HG03571 (cell line): ENCODE data around the gene DOCK3.
"Not testable (repeated sequence)": the region's sequence is repeated elsewhere in the genome, so short reads cannot be mapped to it uniquely, and the experiment has no call there.

Experiments
- ATAC-seq: cut with Tn5 transposase; IDR thresholded peaks from one replicate; pipeline ENCODE4 v1.9.1; 2021; ENCODE audit not compliant: unreplicated experiment

Gene DOCK3

DNA sequence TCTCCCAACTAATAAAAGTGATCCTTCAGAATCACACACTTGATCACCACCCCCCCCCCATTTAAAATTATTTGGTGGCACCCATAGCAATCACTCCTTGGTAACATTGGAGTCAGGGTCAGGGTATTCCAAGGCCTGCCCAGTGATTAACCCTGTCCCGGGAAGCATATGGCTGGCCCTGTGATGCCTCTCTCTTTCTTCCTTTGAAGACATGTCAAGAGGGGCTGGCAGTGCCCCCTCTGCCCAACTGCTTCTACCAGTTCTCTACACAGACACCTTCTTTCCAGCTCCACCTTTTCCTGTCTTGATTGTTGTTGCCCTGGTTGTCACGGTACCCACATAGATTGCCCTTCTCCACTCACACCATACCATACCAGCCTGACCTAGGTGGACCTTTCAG, 679.4 kb downstream of the DOCK3 start:
- no peak for ATAC-seq

DNA sequence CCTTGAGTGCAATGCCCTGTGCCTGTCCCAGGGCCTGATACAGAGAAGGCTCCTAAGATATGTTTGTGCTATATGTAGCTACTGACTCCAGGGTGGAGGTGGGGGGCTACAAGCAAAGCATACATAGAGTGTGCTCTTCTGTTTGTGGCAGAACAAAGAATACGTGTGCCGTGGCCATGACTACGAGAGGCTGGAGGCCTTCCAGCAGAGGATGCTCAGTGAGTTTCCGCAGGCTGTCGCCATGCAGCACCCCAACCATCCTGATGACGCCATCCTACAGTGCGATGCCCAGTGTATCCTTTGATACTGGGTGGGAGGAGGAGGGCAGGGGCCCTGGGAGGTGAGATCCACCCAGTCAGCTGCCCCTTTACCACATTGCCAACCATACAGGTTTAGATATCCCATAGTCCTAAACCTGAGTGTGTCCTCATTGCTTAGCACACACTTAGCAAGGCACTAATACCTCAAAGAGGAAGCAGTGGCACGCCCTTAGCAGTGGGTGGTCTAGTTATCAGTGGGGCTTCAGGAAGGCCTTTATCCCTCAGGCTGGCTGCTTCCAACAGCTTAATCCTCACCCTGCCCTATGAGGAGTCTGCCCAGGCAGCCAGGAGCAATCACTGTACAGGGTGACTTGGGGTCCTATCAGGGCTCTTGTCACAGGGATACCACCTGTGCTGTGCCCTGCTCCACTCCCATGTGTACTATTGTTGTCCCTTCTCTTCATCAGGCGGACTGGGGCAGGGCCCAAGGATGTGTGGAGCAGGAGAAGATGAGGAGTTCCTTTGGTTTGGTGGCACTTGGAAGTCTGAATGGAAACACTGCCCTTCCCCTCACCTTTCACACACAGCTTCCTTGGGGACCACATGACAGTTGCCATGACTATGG, 680.2 kb downstream of the DOCK3 start:
- no peak for ATAC-seq

DNA sequence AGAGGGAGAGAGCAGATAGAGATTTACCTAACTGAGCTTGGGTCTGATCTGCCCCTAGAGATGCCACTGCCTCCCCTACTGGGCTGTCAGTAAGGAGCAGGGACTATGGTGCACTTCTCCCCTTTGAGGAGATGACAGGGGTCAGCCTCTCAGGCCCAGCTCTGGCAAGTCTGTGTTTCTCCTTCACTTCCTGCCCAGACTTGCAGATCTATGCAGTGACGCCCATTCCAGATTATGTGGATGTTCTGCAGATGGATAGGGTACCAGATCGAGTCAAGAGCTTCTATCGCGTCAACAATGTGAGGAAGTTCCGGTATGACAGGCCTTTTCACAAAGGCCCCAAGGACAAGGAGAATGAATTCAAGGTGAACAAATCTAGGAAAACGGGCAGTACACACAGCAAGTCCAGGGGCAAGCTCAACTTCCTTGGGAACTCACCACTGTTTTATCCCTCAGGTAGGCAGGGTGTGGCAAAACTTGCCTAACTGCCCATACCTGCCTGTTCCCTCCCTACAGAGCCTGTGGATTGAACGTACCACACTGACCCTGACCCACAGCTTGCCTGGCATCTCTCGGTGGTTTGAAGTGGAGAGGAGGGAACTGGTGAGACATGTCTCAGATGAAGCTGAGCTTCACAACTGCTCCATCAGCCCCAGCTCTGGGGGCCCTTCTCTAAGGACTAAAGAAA, 681.3 kb downstream of the DOCK3 start:
- ATAC-seq, result no peak

DNA sequence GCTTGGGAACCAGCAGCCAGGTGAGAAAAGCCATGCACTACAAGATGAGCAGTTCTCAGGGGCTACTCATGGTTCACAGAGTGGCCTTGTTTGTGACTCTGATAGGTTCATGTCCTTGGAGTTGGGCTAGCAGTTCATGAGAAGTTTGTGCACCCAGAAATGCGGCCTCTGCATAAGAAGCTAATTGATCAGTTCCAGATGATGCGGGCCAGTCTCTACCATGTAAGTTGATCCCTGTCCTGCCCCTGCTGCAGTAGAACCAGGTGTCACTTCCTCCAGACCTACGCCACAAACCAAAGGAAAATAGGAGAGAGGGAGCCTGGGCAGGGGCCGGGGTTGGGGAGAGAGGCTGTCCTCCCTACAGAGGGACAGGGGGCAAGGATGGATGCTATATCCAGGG, 683.1 kb downstream of the DOCK3 start:
- ATAC-seq, result no peak

DNA sequence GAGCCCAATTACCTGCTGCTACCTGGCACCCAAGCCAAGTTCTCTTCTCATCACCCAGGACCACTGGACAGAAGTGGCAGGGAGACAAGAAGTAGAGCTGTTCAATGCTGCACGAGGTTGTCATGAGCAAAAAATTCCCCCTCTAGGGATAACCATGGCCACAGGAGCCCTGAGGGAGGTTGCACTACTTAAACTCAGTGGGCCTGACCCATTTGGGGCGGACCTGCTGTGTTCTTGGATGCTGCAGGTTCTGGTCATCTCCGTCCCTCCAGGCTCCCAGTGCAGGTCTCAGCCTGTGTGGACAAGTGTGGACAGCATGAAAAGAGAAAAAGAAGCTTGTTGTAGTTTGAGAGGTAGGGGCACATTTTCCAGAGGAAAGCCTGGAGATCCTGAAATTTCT, 684.3 kb downstream of the DOCK3 start:
- no peak for ATAC-seq

DNA sequence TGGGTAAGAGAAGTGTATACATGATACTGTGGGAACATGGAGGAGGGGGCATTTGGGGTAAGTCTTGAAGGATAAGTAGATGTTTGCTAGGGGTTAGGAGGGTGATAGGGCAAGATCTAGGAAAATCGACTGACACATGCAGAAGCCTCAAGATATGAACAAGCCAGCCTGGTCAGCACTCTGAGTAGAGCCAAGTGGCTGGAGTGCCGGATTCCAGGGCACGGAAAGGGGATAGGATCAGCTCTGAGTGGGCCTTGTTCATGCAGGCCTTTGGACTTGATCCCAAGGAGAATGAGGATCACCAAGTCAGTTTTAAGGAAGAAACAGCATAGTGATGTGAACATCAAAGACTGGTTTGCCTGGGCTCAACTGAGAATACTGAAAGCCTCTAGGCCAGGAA, 686.1 kb downstream of the DOCK3 start:
- no peak for ATAC-seq

DNA sequence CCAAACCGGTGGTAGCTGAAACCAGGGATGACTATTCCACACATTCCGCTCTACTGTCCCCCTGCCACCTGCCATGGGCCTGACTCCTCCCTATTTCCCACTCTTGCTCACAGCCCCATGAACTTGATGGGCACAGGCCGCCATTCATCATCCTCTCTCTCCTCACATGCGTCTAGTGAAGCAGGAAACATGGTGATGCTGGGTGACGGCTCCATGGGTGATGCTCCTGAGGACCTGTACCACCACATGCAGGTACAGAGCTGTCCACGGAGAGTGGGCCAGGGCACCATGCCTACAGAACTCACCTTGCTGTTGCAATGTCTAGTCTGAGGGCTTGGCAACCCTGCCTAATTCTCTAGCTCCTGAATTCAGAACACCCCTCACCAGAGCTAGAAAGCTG, 687.0 kb downstream of the DOCK3 start:
- ATAC-seq, result no peak

DNA sequence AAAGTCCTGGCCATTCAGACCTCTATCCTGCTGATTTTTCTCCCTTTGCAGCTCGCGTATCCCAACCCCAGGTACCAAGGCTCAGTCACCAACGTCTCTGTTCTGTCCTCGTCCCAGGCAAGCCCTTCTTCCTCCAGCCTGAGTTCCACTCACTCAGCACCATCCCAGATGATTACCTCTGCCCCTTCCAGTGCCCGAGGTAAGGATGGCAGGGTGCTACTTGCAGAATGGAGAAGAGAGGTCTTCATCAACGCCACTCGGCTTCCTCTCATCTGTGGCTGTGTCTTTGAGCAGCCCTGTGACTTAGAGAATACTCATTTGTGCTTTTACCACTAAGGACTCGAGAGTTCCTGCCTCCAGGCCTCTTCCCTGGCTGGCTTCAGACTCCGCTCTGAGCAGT, 687.7 kb downstream of the DOCK3 start:
- no peak for ATAC-seq

DNA sequence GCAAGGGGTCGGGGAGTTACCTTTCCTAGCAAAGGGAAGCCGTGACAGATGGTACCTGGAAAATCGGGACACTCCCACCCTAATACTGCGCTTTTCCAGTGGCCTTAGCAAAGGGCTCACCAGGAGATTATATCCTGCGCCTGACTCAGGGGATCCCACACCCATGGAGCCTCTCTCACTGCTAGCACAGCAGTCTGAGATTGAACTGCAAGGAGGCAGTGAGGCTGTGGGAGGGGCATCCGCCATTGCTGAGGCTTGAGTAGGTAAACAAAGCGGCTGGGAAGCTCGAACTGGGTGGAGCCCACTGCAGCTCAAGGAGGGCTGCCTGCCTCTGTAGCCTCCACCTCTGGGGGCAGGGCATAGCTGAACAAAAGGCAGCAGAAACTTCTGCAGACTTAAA, 693.5 kb downstream of the DOCK3 start:
- ATAC-seq, result not testable (repeated sequence)

DNA sequence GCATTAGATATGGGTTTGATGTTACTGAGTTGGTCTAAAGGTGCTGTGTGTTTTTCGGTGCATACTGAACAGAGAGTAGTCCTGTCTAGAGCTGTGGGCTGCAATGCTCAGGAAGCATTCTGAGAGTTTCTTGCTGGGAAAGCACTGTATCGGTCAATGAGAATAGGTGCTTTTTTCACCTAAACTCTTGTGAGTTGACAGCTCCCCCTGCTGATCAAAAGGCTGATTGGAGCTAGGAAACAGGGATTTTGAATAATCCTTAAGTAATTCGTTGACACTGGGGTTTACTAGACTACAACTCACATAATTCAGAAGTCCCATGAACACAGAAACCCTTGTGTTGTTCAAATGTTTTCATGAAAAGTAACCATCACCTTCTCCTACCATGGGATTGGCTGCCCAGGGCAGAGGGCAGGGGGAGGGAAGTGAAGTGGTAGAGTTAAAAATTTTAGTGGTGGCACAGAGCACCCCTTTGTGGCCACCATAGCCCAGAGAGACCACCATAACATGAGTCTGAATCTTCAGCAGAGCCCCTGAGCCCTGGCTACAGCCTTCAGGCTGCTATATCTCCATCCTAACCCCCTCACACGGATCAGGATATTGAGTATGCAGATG, 697.3 kb downstream of the DOCK3 start:
- no peak for ATAC-seq

DNA sequence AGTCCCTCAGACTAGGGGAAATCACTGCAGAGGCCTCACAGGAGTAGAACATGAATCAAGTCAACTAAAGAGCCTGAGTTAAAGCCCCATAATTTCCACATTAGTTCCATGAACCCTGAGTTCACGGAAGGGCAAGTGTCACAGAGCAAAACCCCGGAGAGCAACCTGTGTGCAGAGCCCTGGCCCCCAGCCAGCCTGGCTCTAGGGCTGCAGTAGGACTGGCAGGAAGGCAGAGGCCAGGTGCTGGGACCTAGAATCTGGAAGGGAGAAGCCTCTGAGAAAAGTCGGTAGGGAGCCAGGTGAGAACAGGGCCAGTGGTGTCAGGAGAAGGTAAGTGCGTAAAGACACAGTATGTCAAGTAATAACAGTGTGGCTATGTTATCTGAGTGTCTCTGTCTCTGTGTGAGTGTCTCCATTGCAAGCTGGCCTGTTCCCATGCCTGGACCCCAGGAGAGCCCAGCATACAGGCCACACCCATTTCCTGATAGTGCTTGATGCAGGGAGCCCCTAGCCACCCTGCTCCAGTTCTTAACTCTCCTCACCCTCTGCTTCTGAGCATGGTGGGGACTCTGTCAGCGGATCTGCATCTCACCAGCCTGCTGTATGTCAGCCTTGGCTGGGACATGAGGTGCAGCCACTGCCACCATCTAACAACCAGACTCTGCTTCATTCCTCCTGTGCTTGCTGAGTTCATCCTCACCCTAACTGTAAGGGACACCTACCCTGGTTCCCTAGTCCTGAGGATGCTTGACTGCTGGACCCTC, 699.1 kb downstream of the DOCK3 start:
- no peak for ATAC-seq

DNA sequence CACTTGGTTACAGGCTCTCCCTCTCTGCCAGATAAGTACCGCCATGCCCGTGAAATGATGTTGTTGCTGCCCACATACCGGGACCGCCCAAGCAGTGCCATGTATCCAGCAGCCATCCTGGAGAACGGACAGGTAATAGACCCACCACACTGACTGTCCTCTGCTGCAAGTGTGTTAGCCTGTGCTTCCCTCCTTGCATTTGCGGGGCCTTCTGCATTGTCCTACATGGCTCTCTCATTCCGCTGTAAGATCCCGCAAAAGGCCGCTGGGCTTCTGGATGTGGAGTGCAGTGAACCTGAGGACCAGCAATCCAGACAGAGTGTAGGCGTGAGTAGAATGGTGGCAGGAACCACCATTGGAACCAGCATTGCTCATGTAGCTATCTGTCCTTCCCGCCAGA, 699.7 kb downstream of the DOCK3 start:
- no peak for ATAC-seq

DNA sequence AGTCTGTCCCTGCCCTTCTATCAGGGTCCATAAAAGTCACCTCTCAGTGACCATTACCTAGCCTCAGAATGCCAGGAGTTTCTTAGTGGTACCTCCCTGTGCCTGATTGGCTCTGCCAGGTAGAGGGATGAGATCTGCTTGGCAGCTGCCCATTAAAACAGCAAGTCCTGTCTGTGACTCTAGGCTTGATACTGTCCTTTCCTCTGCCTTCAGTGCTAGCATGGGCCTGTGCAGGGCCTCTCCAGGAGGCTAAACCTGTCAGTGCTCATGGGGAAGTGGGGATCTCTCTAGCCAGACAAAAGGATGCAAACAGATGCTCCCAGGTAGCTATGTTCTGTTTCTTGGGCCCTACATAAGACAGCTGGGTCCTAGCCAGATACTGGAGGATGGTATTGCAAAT, 700.4 kb downstream of the DOCK3 start:
- no peak for ATAC-seq

DNA sequence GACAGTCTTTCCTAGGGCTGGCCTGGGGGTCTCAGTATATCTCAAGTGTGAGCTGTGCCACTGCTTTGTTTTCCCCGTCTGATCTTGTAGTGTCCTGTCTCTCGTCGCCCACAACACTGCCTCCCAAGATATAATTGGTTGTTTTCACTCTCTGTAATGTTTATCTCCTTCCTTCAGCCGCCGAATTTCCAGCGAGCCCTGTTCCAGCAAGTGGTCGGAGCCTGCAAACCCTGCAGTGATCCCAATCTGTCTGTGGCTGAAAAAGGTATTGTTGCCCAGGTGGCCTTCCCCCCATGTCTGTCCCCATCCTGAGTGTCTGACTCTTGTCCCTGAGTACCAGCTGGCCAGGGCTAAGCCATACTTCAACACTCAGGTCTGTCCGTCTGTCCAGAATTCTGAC, 700.8 kb downstream of the DOCK3 start:
- ATAC-seq, result no peak

DNA sequence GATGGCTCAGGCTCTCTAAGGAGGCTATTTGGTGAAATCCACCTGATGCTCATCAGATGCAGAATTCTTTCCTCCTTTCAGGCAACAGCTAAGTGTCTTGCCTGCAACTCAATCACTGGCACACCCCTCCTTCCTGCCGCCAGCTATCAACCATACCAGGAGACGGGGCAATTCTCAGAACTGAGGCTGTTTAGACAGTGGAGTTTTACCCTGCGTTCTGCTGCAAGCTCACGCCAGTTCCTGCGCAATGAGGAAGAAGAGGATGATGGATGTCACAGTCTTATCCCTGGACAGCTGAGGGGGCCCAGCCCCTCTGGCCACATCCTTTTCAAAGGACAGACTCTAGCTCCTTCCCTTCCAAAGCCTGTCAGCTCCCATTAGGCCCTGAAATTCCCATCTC, 703.3 kb downstream of the DOCK3 start:
- no peak for ATAC-seq

DNA sequence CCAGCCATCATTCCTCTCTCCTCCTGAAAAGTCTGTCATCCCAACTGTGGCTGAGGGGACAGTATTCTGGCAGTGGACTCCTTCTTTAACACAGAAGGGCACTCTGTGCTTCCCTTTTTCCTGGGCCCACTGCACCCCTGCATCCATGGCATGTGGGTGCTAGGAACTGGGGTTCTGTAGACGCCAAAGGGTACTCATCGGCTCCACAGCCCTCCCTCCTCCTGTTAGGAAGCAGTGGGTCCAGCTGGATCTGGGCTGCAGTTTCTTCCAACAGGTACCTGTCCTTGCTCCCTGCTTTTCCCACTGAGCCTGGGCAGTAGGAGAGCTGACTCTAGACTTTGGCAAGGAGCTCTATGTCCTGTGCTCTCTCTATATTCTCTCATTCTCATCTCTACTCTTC, 704.0 kb downstream of the DOCK3 start:
- no peak for ATAC-seq

DNA sequence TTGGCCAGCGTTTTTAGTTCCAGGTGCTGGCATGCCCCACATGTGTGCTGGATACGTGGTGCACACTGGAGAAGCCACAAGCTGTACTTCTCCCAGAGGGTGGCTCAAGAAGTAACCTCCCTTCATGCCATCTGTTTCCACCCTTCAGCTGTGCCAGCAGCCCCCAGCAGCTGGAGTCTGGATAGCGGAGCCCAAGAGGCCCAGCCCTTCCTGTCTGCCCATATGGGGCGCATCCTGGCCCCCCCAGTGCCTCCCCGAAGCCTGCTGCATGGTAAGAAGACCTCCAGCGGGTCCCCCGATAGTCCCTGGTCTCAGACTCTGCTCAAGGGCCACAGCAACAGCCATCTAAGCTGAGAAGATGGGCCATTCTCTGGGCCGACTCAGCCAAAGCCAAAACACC, 704.6 kb downstream of the DOCK3 start:
- no peak for ATAC-seq

DNA sequence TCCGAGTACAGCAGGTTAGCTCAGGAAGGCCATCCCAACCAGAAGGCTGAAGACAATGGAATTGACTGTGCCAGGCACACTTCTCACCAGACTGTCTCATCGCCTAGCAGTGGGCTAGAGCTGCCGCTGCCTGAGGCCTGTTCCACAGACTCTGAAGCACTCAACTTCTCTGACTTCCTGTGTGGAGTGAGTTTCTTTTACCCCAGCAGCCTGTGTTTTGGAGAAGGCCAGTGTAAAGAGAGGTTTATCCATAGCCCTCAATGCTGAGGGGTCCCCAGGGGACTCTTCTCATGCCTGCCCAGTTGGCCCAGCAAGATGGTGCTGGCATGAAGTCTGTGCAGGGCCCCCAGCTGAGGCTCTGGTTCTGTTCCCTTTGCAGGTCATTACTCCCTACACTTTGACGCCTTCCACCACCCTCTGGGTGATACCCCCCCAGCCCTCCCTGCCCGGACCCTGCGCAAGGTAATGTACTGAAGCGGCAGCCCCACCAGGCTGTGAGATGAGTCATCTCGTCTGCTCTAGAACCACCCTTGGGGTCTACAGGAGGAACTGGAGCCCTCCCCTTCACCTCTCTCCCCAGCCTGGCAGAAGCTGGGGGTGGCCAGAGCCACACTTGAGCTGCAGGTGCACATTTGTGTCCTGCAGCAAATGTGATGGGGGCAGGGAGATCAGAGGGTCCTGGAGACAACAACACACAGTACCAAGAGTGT, 705.2 kb downstream of the DOCK3 start:
- no peak for ATAC-seq

DNA sequence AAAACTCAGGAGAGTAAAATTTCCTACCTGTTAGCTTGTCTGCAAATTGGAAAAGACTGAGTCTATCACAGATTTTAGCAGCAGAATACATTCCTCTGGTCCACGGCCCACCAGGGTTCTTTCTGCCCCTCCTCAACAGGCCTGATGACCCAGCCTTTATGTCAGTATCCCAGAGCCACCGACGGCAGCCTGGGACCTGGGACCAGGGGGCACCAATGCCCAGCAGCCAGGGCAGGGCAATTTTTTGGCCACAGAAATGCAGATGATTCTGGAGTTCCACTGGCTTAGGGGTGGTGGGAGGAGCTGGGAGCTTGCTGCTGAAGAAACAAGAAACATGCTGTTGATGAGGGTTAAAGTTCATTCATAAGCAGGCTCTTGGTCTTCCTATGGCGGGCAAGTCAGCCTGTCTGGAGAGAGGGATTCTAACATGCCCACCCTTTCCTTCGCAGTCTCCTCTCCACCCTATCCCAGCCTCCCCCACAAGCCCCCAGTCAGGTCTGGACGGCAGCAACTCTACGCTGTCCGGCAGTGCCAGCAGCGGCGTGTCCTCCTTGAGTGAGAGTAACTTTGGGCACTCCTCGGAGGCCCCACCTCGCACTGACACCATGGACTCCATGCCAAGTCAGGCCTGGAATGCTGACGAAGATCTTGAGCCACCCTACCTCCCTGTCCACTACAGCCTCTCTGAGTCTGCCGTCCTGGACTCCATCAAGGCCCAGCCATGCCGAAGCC, 706.0 kb downstream of the DOCK3 start:
- no peak for ATAC-seq

DNA sequence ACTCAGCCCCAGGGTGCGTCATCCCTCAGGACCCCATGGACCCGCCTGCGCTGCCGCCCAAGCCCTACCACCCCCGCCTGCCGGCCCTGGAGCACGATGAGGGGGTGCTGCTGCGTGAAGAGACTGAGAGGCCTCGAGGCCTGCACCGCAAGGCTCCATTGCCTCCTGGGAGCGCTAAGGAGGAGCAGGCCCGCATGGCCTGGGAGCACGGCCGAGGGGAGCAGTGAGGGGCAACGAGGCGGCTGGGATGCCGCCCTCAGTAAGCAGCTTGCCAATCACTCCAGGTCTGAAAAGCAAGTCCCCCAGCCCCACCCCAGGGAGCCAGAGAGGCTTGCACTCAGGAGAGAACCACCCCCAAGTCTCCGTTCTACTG, 706.6 kb downstream of the DOCK3 start:
- ATAC-seq, result no peak
